ENCODE data around the gene EHMT1. TPM values are rescaled to one million over a fixed set of nuclear protein-coding genes. Genes with fewer than 3 reads are reported as not detected.

Gene EHMT1
- total RNA-seq, 2 donors from 2014 or later, result 56.2 to 97.9 TPM

DNA sequence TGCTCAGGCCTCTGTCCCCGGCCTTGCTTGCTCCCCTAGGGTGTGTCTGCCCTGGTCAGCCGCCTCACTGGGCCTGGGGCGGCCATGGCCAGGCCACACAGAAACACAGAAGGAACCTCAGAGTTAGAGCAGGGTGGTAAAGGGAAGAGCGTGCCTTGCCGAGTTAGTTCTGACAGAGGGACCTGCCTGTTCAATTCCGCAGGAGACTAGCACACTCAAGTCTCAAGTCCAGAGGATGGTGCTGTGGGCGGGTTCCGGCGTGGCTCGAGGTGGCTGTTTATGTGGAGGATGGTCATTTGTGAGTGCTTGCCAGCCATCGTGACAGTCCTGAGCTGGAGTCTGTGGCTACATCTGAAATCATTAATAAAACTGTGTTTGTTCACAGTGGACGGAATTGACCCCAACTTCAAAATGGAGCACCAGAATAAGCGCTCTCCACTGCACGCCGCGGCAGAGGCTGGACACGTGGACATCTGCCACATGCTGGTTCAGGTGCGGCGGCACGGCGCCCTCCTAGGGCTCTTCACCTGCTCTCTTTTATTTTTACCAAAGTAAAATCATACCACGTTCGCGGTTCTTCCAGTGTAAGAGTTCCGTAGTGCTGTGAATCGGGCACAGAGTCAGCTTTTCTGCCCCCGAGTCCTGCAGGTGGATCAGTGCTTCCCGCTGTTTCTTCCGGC, 163.2 kb downstream of the EHMT1 start:
- no peak for DNase-seq
- H3K9ac ChIP-seq (ENCODE audit: low read depth in 2 of 2, low read length in 2 of 2), result no peak overlapping the region
- H3K36me3 ChIP-seq, result no peaks in the 10 kb centered on the region
- TF ChIP-seq, protein P1, sequence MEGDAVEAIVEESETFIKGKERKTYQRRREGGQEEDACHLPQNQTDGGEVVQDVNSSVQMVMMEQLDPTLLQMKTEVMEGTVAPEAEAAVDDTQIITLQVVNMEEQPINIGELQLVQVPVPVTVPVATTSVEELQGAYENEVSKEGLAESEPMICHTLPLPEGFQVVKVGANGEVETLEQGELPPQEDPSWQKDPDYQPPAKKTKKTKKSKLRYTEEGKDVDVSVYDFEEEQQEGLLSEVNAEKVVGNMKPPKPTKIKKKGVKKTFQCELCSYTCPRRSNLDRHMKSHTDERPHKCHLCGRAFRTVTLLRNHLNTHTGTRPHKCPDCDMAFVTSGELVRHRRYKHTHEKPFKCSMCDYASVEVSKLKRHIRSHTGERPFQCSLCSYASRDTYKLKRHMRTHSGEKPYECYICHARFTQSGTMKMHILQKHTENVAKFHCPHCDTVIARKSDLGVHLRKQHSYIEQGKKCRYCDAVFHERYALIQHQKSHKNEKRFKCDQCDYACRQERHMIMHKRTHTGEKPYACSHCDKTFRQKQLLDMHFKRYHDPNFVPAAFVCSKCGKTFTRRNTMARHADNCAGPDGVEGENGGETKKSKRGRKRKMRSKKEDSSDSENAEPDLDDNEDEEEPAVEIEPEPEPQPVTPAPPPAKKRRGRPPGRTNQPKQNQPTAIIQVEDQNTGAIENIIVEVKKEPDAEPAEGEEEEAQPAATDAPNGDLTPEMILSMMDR (IDR thresholded peaks at IDR 0.05), result no peak
- H3K4me1 ChIP-seq, result no peaks in the 10 kb centered on the region
- no peaks in the 10 kb centered on the region for H3K27me3 ChIP-seq
- H3K27ac ChIP-seq, result no peak overlapping the region
- intact Hi-C loops (cut with DNase I), result no loop called here
- no peak overlapping the region for H3K4me3 ChIP-seq
- no peaks in the 10 kb centered on the region for H3K9me3 ChIP-seq

DNA sequence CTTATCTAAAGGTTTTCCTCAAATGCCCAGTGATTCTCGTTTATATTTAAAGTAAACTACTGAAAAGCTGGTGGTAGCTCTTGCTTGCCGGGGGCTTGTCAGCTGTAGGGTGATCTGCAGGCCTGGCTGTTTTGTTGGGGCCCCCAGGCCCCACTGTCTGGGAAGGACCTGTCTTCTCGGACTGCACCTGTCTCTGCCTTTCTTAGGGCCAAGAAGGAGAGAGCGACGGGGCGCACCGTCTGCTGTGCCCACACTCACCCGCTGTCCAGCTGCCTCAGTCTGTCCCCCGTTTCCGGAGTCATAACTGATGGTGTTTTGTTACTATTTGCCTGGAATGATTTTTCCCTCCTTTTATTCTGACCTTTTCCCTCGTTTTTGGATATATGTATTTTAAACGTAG, 164.7 kb downstream of the EHMT1 start:
- Histone ChIP-seq H3K9me3 (no peaks in the 10 kb centered on the region), H3K4me1 (peaks cover 6% of the 10 kb centered on the region), H3K27me3 (no peaks in the 10 kb centered on the region), H3K4me3 (no peak overlapping the region), H3K27ac (no peak overlapping the region), H3K36me3 (no peaks in the 10 kb centered on the region), H3K9ac (ENCODE audit: low read depth in 2 of 2, low read length in 2 of 2) (no peak overlapping the region)
- TF ChIP-seq, protein P1 (IDR thresholded peaks at IDR 0.05), result no peak
- DNase-seq, result no peak
- intact Hi-C loops (cut with DNase I), result no loop called here

DNA sequence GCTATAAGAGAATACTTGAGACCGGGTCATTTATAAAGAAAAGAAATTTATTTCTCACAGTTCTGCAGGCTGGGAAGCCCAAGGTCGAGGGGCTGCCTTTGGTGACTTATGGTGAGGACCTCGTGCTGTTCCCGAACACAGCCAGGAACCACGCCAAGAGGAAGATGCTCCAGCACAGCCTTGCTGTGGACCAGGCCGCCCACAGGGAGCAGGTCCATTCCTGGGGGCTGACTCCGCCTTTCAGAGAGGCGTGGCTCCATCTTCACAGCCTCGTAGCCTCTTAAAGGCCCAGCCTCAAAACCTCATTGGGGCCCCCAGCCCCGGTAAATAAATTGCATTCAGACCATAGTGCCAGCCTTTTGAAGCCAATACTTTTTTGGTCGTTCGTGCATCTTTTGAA, 165.2 kb downstream of the EHMT1 start:
- H3K4me3 ChIP-seq, result no peak overlapping the region
- H3K9me3 ChIP-seq, result no peaks in the 10 kb centered on the region
- intact Hi-C loops (cut with DNase I), result no loop called here
- no peak for DNase-seq
- no peak overlapping the region for H3K9ac ChIP-seq (ENCODE audit: low read depth in 2 of 2, low read length in 2 of 2)
- H3K36me3 ChIP-seq, result no peaks in the 10 kb centered on the region
- no peak overlapping the region for H3K27ac ChIP-seq
- H3K27me3 ChIP-seq, result no peaks in the 10 kb centered on the region
- H3K4me1 ChIP-seq, result peaks cover 6% of the 10 kb centered on the region
- TF ChIP-seq, protein P1 (IDR thresholded peaks at IDR 0.05), result no peak

DNA sequence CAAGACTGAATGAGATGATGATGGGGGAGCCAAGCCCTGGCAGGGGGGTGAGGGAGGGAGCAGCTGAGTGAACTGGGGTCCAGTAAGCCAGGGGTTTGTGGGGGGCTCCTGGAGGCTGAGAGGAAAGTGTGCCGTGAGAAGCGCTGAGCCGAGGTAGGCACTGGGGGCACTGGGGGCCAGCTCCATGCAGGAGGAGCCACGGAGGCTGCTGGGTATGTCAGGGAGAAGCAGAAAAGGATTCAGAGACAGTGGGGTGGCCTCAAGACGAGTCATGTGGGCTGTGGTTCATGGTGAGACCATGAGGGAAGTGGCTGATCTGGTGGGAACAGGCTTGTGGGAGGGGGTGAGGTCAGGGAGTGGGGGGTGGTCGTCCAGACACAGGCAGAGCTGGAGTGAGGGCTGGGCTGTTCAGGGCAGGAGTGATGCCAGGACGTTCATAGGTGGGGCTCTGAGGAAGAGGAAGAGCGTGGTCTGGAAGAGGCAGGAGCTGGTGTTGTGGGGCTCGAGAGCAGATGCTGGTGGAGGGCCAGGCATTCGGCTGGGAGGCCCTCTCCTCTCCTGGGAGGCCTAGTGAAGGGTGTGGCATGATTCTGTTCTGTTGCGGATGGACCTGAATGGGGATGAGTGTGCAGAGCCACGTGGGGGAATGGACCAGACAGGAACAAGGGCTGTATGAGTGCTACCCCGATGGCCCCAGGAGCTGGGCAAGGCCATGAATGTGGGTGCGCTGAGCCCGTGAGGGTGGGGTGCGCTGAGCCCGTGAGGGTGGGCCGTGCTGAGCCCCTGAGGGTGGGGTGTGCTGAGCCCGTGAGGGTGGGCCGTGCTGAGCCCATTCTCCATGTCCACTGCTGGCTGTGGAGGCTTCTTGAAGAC, 166.1 kb downstream of the EHMT1 start:
- H3K27me3 ChIP-seq, result no peaks in the 10 kb centered on the region
- H3K4me3 ChIP-seq, result no peak overlapping the region
- no peak overlapping the region for H3K9ac ChIP-seq (ENCODE audit: low read depth in 2 of 2, low read length in 2 of 2)
- H3K27ac ChIP-seq, result no peak overlapping the region
- peaks cover 6% of the 10 kb centered on the region for H3K4me1 ChIP-seq
- intact Hi-C loops (cut with DNase I), result no loop called here
- TF ChIP-seq, protein P1 (IDR thresholded peaks at IDR 0.05), result no peak
- DNase-seq, result no peak
- H3K9me3 ChIP-seq, result no peaks in the 10 kb centered on the region
- no peaks in the 10 kb centered on the region for H3K36me3 ChIP-seq

DNA sequence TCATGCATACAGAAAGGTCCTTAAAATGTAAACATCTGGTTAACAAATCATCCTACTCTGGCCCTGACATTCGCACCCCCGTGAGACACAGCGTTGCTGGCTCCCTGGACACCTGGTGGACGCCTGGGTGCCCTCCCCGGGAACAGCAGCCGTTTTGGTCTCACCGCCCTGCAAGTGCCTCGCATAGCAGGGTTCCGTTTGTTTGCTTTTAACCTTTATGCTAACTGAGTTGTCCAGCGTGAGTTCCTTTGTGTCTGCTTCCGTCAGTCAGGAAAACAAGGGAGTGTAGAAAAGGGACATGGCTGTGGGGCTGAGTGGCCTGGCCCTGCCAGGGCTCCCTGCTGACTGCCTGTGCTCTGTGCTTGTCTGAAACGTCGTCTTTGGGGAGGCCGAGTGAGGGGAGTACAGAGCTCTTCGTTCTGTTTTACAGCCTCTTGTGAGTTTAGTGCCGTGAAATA, 166.9 kb downstream of the EHMT1 start:
- Histone ChIP-seq H3K9me3 (no peaks in the 10 kb centered on the region), H3K27me3 (no peaks in the 10 kb centered on the region), H3K36me3 (no peaks in the 10 kb centered on the region), H3K9ac (ENCODE audit: low read depth in 2 of 2, low read length in 2 of 2) (no peak overlapping the region), H3K4me3 (no peak overlapping the region), H3K27ac (no peak overlapping the region), H3K4me1 (peaks cover 6% of the 10 kb centered on the region)
- DNase-seq, result no peak
- TF ChIP-seq, protein P1 (IDR thresholded peaks at IDR 0.05), result no peak
- intact Hi-C loops (cut with DNase I), result no loop called here

All from colonic mucosa (tissue), 4 donors.